SK-N-SH (cell line): ENCODE data around the gene FANCG. TPM values are rescaled to one million over a fixed set of nuclear protein-coding genes. Genes with fewer than 3 reads are reported as not detected.

Experiments used
- CTCF ChIA-PET: fragments of 300-600, 350-600 bp; formaldehyde crosslinking; extraction: SDS; loops from one replicate; lab custom pipeline; 2021; lab: Yijun Ruan, JAX
- POLR2A ChIA-PET: fragments of 350-600 bp; sonication (Branson Sonifier 250); formaldehyde crosslinking; extraction: SDS; loops from one replicate; lab custom pipeline; 2020; ENCODE audit warnings: antibody characterized with exemption, inconsistent platforms; lab: Yijun Ruan, JAX
- DNase-seq: peaks from one replicate; pipeline ENCODE4 v3.0.0; 2012
- H2AFZ ChIP-seq: fragments of 200-600 bp; sonication (generic); 2 replicates; pipeline ENCODE4 v1.8.1; 2016; ENCODE audit warnings: antibody characterized with exemption, mild to moderate bottlenecking, low read depth
- H3F3A ChIP-seq: fragments of 200-600 bp; sonication (generic); replicated peaks from 2 replicates; pipeline ENCODE3; 2016; ENCODE audit warnings: antibody characterized with exemption, mild to moderate bottlenecking; ENCODE audit not compliant: insufficient read depth
- H3K27ac ChIP-seq, 2 experiments: fragments of 200-500 bp in 1 of 2; fragments of 200-600 bp in 1 of 2; sonication (Bioruptor generic) in 1 of 2; sonication (generic), shearing (Covaris generic) in 1 of 2; 2 replicates each; pipeline versions ENCODE4 v1.5.1 to v1.6.1; 2014 to 2016; ENCODE audit warnings: low read depth in 2 of 2, inconsistent platforms in 1 of 2, low read length in 1 of 2, mild to moderate bottlenecking in 1 of 2, mixed read lengths in 1 of 2
- H3K27me3 ChIP-seq: fragments of 200-600 bp; sonication (generic), shearing (Covaris generic); 2 replicates; pipeline ENCODE4 v1.6.1; 2016; ENCODE audit warnings: mixed run types; ENCODE audit not compliant: insufficient read depth
- H3K36me3 ChIP-seq, 2 experiments: fragments of 200-500 bp in 1 of 2; fragments of 200-600 bp in 1 of 2; sonication (Bioruptor generic) in 1 of 2; sonication (generic) in 1 of 2; replicated peaks in 1 of 2; 2 replicates each; pipeline versions ENCODE3 to v1.5.1; 2014 to 2016; ENCODE audit warnings: low read length in 1 of 2, mild to moderate bottlenecking in 1 of 2; ENCODE audit not compliant: insufficient read depth in 2 of 2, control insufficient read depth in 1 of 2
- H3K4me1 ChIP-seq, 2 experiments: fragments of 200-500 bp in 1 of 2; fragments of 200-600 bp in 1 of 2; sonication (Bioruptor generic) in 1 of 2; sonication (generic), shearing (Covaris generic) in 1 of 2; 2 replicates each; pipeline versions ENCODE4 v1.5.1 to v1.6.1; 2014 to 2016; ENCODE audit warnings: low read depth in 1 of 2, low read length in 1 of 2, mixed run types in 1 of 2; ENCODE audit not compliant: insufficient read depth in 2 of 2, control insufficient read depth in 1 of 2
- H3K4me2 ChIP-seq: fragments of 200-600 bp; sonication (generic), shearing (Covaris generic); 2 replicates; pipeline ENCODE4 v1.6.1; 2017; ENCODE audit warnings: mixed run types
- H3K4me3 ChIP-seq, 2 experiments: fragments of 200-500 bp in 1 of 2; fragments of 200-600 bp in 1 of 2; sonication (Bioruptor generic) in 1 of 2; sonication (generic), shearing (Covaris generic) in 1 of 2; 2 replicates each; pipeline versions ENCODE4 v1.5.1 to v1.8.1; 2014 to 2016; ENCODE audit warnings: low read depth in 2 of 2, inconsistent platforms in 1 of 2, low read length in 1 of 2, mild to moderate bottlenecking in 1 of 2, mixed read lengths in 1 of 2, moderate library complexity in 1 of 2
- H3K79me2 ChIP-seq: fragments of 200-600 bp; sonication (generic); 2 replicates; pipeline ENCODE4 v1.8.1; 2017; ENCODE audit warnings: mild to moderate bottlenecking; ENCODE audit not compliant: insufficient read depth
- H3K9ac ChIP-seq: fragments of 200-600 bp; sonication (generic); 2 replicates; pipeline ENCODE4 v1.6.1; 2017; ENCODE audit warnings: mixed run types
- H3K9me2 ChIP-seq: fragments of 200-600 bp; sonication (generic); 2 replicates; pipeline ENCODE4 v1.6.1; 2017; ENCODE audit warnings: mixed run types
- H3K9me3 ChIP-seq: fragments of 200-600 bp; sonication (generic); 2 replicates; pipeline ENCODE4 v1.6.1; 2017; ENCODE audit warnings: mixed run types, mild to moderate bottlenecking, moderate library complexity
- H4K20me1 ChIP-seq: fragments of 200-600 bp; sonication (generic); 2 replicates; pipeline ENCODE4 v1.6.1; 2017; ENCODE audit warnings: mild to moderate bottlenecking, mixed run types; ENCODE audit not compliant: insufficient read depth
- ELF1 ChIP-seq: IDR thresholded peaks from 2 replicates; pipeline ENCODE4 v1.4.0; 2012
- EZH2phosphoT487 ChIP-seq: fragments of 200-600 bp; sonication (generic); IDR thresholded peaks from 2 replicates; pipeline ENCODE4 v1.6.1; 2017; ENCODE audit warnings: low read depth, mixed run types, mild to moderate bottlenecking, antibody characterized with exemption, moderate library complexity, borderline replicate concordance
- FOSL2 ChIP-seq: IDR thresholded peaks from 2 replicates; pipeline ENCODE4 v1.4.0; 2012; ENCODE audit warnings: low read depth, mild to moderate bottlenecking, moderate library complexity, borderline replicate concordance
- FOXJ3 ChIP-seq: sonication (generic); formaldehyde crosslinking; IDR thresholded peaks from 2 replicates; pipeline ENCODE4 v1.5.1; 2020; ENCODE audit warnings: mild to moderate bottlenecking, missing genetic modification reagents
- FOXM1 ChIP-seq: IDR thresholded peaks from 2 replicates; pipeline ENCODE4 v1.4.0; 2012; ENCODE audit warnings: low read depth, mild to moderate bottlenecking
- GABPA ChIP-seq: IDR thresholded peaks from 2 replicates; pipeline ENCODE4 v1.4.0; 2012; ENCODE audit warnings: low read depth, mild to moderate bottlenecking
- GATA2 ChIP-seq: sonication (generic); formaldehyde crosslinking; IDR thresholded peaks from 2 replicates; pipeline ENCODE4 v1.5.0; 2020; ENCODE audit warnings: mild to moderate bottlenecking, missing genetic modification reagents
- JUND ChIP-seq: IDR thresholded peaks from 2 replicates; pipeline ENCODE4 v1.4.0; 2012
- MEF2A ChIP-seq: IDR thresholded peaks from 2 replicates; pipeline ENCODE4 v1.4.0; 2012; ENCODE audit warnings: low read depth, borderline replicate concordance
- NFIC ChIP-seq: IDR thresholded peaks from 2 replicates; pipeline ENCODE4 v1.4.0; 2012; ENCODE audit warnings: borderline replicate concordance
- NRF1 ChIP-seq: IDR thresholded peaks from 2 replicates; pipeline ENCODE4 v1.6.1; 2012; ENCODE audit warnings: low read depth, mild to moderate bottlenecking, low read length
- POLR2AphosphoS5 ChIP-seq: IDR thresholded peaks from 2 replicates; pipeline ENCODE4 v1.6.1; 2012; ENCODE audit warnings: low read depth, low read length
- RCOR1 ChIP-seq: fragments of 150-350 bp; IDR thresholded peaks from 2 replicates; pipeline ENCODE4 v1.6.1; 2017; ENCODE audit warnings: antibody characterized with exemption, low read length
- RXRA ChIP-seq: IDR thresholded peaks from 2 replicates; pipeline ENCODE4 v1.4.0; 2012; ENCODE audit warnings: low read depth, mild to moderate bottlenecking, borderline replicate concordance
- SIN3A ChIP-seq: IDR thresholded peaks from 2 replicates; pipeline ENCODE4 v1.6.1; 2012; ENCODE audit warnings: low read depth, mild to moderate bottlenecking, low read length, moderate library complexity, borderline replicate concordance
- SMC3 ChIP-seq: IDR thresholded peaks from 2 replicates; pipeline ENCODE4 v1.6.1; 2012; ENCODE audit warnings: low read depth, low read length, improper control_type of control experiment
- TCF12 ChIP-seq: IDR thresholded peaks from 2 replicates; pipeline ENCODE4 v1.4.0; 2012
- YY1 ChIP-seq: IDR thresholded peaks from 2 replicates; pipeline ENCODE4 v1.4.0; 2012; ENCODE audit warnings: low read depth, mild to moderate bottlenecking
- WGBS: methylation state at CpG from one replicate; pipeline ENCODE4 v1.1.6; 2017; ENCODE audit warnings: low lambda C conversion rate; 5-methylcytosine and 5-hydroxymethylcytosine counted together
- polyA plus RNA-seq, 3 experiments: library from polyadenylated mRNA; depleted of rRNA; stranded (reverse); fragments of >200 nt; gene quantifications; 2 replicates each; pipeline ENCODE4 v1.2.3, GENCODE V29; 2012
- TF ChIP-seq, protein P1 (sequence below): fragments of 150-350 bp; IDR thresholded peaks from 2 replicates; pipeline ENCODE4 v1.6.1; 2016; ENCODE audit warnings: mild to moderate bottlenecking, low read depth, low read length
- TF ChIP-seq, protein P2 (sequence below): IDR thresholded peaks from 2 replicates; pipeline ENCODE4 v1.4.0; 2012; ENCODE audit warnings: low read depth, borderline replicate concordance
- TF ChIP-seq, protein P3 (sequence below): IDR thresholded peaks from 2 replicates; pipeline ENCODE4 v1.4.0; 2012; ENCODE audit warnings: low read depth
- TF ChIP-seq, protein P4 (sequence below): fragments of 150-350 bp; IDR thresholded peaks from 2 replicates; pipeline ENCODE4 v1.6.1; 2017; ENCODE audit warnings: antibody characterized with exemption, low read length, low read depth, borderline replicate concordance
- TF ChIP-seq, protein P5 (sequence below): fragments of 200-600 bp; sonication (generic); IDR thresholded peaks from 2 replicates; pipeline ENCODE4 v1.6.1; 2017; ENCODE audit warnings: antibody characterized with exemption, mild to moderate bottlenecking, moderate library complexity

The FANCG gene
- polyA plus RNA-seq, 1 of the 3 experiments (the other 2 are of a cell fraction), result 25.6 TPM

DNA sequence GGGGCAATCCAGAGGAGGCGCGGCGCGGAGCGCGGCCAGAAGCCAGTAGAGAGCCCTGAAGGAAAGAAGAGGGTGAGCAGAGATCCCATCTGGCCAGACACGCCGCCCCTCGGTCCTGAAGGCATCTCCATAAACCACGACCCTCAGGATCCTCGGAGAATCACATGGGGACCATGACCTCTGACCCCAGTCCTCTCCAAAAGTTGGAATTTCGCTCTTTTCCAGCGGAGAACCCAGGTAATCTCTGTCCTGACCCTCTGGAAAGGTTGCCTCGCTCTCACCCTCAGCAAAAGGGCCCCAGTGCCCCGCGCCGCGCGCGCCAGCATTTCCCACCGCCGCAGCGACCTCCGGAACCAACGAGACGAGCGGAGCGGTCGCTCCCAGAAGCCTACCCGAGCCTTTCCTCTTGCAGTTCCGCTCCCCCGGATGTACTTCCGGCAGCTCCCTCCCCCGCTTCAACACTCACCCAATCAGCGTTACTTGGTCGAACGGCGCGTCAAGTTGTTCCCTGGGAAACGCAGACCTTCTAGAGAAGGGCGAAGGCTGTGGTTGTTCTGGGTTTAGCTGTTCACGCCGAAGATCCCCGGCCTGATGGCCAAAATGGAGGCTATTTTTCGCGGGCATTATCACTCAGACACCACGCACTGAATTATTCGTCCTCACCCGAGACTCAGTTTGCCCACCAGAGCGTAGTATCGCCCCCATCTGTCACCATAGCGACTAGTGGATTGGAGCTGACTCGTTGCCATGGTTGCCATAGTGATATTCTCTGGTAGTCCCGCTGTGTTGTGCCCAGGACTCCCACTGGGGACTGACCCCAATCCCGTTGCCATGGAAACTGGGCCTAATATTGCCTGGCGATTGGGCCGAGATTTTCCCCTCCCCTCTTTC is 23.3 kb upstream of the FANCG start, which contains the start of gene STOML2:
TSS of gene STOML2 (minus strand) at position 363 of the 891 bp plus-strand sequence. CDS start at position 326, 37 bp downstream.
- H3K4me2 ChIP-seq, result peak within 1 kb of the TSS; percentile 93
- peaks cover 21% of the 10 kb centered on the region for H3F3A ChIP-seq
- no peaks in the 10 kb centered on the region for H3K9me3 ChIP-seq
- CTCF ChIA-PET, result interaction anchor here (0.8 to 3.7 kb wide), 12 partner anchors 8 to 501 kb away, joined by 3 to 12 read pairs (median 4); partner anchors contain the start of gene ATOSB
- H3K4me3 ChIP-seq, result peak within 1 kb of the TSS; percentile 75 to 84
- peak; percentile 96 for DNase-seq
- no peaks in the 10 kb centered on the region for H3K9me2 ChIP-seq
- POLR2A ChIA-PET, result interaction anchor here (0.6 to 4.0 kb wide), 5 partner anchors 9 to 31 kb away, joined by 4 to 35 read pairs (median 12); partner anchors contain the start of genes ATOSB, FANCG and VCP
- peaks cover 15 to 25% of the 10 kb centered on the region in 2 experiments; a peak in 3 of 4 replicates for H3K4me1 ChIP-seq
- H3K9ac ChIP-seq, result peak within 1 kb of the TSS; percentile 87
- no peaks in the 10 kb centered on the region for H3K27me3 ChIP-seq
- H3K36me3 ChIP-seq, result peaks cover 36 to 60% of the 10 kb centered on the region in 2 experiments
- H4K20me1 ChIP-seq, result no peaks in the 10 kb centered on the region
- H3K79me2 ChIP-seq, result peaks cover 22% of the 10 kb centered on the region
- H2AFZ ChIP-seq, result peak within 1 kb of the TSS; percentile 81
- peak within 1 kb of the TSS; percentile 86 to 94 for H3K27ac ChIP-seq
- 2% methylated on average over 35 of the region's 57 CpGs for WGBS
- TF ChIP-seq, protein P1, sequence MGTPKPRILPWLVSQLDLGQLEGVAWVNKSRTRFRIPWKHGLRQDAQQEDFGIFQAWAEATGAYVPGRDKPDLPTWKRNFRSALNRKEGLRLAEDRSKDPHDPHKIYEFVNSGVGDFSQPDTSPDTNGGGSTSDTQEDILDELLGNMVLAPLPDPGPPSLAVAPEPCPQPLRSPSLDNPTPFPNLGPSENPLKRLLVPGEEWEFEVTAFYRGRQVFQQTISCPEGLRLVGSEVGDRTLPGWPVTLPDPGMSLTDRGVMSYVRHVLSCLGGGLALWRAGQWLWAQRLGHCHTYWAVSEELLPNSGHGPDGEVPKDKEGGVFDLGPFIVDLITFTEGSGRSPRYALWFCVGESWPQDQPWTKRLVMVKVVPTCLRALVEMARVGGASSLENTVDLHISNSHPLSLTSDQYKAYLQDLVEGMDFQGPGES, result peak; percentile 24; the same call in 1 of the 2 replicates
- peak; percentile 72 for TF ChIP-seq ELF1
- TF ChIP-seq SMC3, result no peak
- no peak for TF ChIP-seq GATA2 (CRISPR knock-in tag)
- TF ChIP-seq JUND, result peak; percentile 9; the same call in 1 of the 2 replicates
- TF ChIP-seq, protein P2, sequence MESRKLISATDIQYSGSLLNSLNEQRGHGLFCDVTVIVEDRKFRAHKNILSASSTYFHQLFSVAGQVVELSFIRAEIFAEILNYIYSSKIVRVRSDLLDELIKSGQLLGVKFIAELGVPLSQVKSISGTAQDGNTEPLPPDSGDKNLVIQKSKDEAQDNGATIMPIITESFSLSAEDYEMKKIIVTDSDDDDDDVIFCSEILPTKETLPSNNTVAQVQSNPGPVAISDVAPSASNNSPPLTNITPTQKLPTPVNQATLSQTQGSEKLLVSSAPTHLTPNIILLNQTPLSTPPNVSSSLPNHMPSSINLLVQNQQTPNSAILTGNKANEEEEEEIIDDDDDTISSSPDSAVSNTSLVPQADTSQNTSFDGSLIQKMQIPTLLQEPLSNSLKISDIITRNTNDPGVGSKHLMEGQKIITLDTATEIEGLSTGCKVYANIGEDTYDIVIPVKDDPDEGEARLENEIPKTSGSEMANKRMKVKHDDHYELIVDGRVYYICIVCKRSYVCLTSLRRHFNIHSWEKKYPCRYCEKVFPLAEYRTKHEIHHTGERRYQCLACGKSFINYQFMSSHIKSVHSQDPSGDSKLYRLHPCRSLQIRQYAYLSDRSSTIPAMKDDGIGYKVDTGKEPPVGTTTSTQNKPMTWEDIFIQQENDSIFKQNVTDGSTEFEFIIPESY, result peak; percentile 40; the same call in 1 of the 2 replicates
- TF ChIP-seq GABPA, result peak; percentile 99
- no peak for TF ChIP-seq NFIC
- TF ChIP-seq MEF2A, result no peak
- TF ChIP-seq RCOR1, result peak; percentile 20; the same call in 1 of the 2 replicates
- TF ChIP-seq TCF12, result peak; percentile 40; the same call in 1 of the 2 replicates
- TF ChIP-seq SIN3A, result peak; percentile 92
- TF ChIP-seq, protein P3, sequence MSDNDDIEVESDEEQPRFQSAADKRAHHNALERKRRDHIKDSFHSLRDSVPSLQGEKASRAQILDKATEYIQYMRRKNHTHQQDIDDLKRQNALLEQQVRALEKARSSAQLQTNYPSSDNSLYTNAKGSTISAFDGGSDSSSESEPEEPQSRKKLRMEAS, result peak; percentile 90; the same call in 1 of the 2 replicates
- peak; percentile 74 for TF ChIP-seq POLR2AphosphoS5
- peak; percentile 31; the same call in 1 of the 2 replicates for TF ChIP-seq FOSL2
- TF ChIP-seq RXRA, result no peak
- no peak for TF ChIP-seq NRF1
- TF ChIP-seq YY1, result peak; percentile 61; the same call in 1 of the 2 replicates
- TF ChIP-seq FOXM1, result no peak
- TF ChIP-seq, protein P4, sequence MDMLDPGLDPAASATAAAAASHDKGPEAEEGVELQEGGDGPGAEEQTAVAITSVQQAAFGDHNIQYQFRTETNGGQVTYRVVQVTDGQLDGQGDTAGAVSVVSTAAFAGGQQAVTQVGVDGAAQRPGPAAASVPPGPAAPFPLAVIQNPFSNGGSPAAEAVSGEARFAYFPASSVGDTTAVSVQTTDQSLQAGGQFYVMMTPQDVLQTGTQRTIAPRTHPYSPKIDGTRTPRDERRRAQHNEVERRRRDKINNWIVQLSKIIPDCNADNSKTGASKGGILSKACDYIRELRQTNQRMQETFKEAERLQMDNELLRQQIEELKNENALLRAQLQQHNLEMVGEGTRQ, result no peak
- TF ChIP-seq, protein P5, sequence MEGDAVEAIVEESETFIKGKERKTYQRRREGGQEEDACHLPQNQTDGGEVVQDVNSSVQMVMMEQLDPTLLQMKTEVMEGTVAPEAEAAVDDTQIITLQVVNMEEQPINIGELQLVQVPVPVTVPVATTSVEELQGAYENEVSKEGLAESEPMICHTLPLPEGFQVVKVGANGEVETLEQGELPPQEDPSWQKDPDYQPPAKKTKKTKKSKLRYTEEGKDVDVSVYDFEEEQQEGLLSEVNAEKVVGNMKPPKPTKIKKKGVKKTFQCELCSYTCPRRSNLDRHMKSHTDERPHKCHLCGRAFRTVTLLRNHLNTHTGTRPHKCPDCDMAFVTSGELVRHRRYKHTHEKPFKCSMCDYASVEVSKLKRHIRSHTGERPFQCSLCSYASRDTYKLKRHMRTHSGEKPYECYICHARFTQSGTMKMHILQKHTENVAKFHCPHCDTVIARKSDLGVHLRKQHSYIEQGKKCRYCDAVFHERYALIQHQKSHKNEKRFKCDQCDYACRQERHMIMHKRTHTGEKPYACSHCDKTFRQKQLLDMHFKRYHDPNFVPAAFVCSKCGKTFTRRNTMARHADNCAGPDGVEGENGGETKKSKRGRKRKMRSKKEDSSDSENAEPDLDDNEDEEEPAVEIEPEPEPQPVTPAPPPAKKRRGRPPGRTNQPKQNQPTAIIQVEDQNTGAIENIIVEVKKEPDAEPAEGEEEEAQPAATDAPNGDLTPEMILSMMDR, result no peak
- no peak for TF ChIP-seq FOXJ3
- TF ChIP-seq EZH2phosphoT487, result no peak
